ENCODE results near the gene XRCC5.

The XRCC5 gene

GRCh38 chr2:216098421-216099334 lies 10.5 kb upstream of the XRCC5 start:
- no peaks in the 10 kb centered on the region for H3K4me1 ChIP-seq (ENCODE audit: insufficient read depth, low read length)
- H3K4me3 ChIP-seq (ENCODE audit: low read length): no peak overlapping the region
- peaks cover 6% of the 10 kb centered on the region for H3K9me3 ChIP-seq (ENCODE audit: low read length)
- H2AFZ ChIP-seq (ENCODE audit: low read depth, low read length): no peak overlapping the region
- H3K36me3 ChIP-seq (ENCODE audit: insufficient read depth, low read length): peaks cover 59% of the 10 kb centered on the region
- no peaks in the 10 kb centered on the region for H3K27me3 ChIP-seq (ENCODE audit: insufficient read depth, low read length)

GRCh38 chr2:216101109-216101508 lies 8.0 kb upstream of the XRCC5 start:
- Histone ChIP-seq H3K27me3 (ENCODE audit: insufficient read depth, low read length) (no peaks in the 10 kb centered on the region), H2AFZ (ENCODE audit: low read depth, low read length) (no peak overlapping the region), H3K36me3 (ENCODE audit: insufficient read depth, low read length) (peaks cover 53% of the 10 kb centered on the region), H3K4me1 (ENCODE audit: insufficient read depth, low read length) (peaks cover 17% of the 10 kb centered on the region), H3K9me3 (ENCODE audit: low read length) (peaks cover 6% of the 10 kb centered on the region), H3K4me3 (ENCODE audit: low read length) (no peak overlapping the region)

- H3K9me3 ChIP-seq (ENCODE audit: low read length): peaks cover 6% of the 10 kb centered on the region
- no peak overlapping the region for H3K4me3 ChIP-seq (ENCODE audit: low read length)
- no peak overlapping the region for H2AFZ ChIP-seq (ENCODE audit: low read depth, low read length)
- peaks cover 26% of the 10 kb centered on the region for H3K4me1 ChIP-seq (ENCODE audit: insufficient read depth, low read length)
- no peaks in the 10 kb centered on the region for H3K27me3 ChIP-seq (ENCODE audit: insufficient read depth, low read length)
- H3K36me3 ChIP-seq (ENCODE audit: insufficient read depth, low read length): peaks cover 36% of the 10 kb centered on the region
Measured at GRCh38 chr2:216103213-216103612, 5.9 kb upstream of the XRCC5 start.

GRCh38 chr2:216104691-216105090 lies 4.5 kb upstream of the XRCC5 start:
- no peaks in the 10 kb centered on the region for H3K27me3 ChIP-seq (ENCODE audit: insufficient read depth, low read length)
- peaks cover 22% of the 10 kb centered on the region for H3K36me3 ChIP-seq (ENCODE audit: insufficient read depth, low read length)
- peaks cover 30% of the 10 kb centered on the region for H3K4me1 ChIP-seq (ENCODE audit: insufficient read depth, low read length)
- peak overlapping the region; percentile 68 for H2AFZ ChIP-seq (ENCODE audit: low read depth, low read length)
- no peak overlapping the region for H3K4me3 ChIP-seq (ENCODE audit: low read length)
- H3K9me3 ChIP-seq (ENCODE audit: low read length): no peaks in the 10 kb centered on the region

GRCh38 chr2:216107320-216107719 lies 1.8 kb upstream of the XRCC5 start:
- Histone ChIP-seq H3K27me3 (ENCODE audit: insufficient read depth, low read length) (no peaks in the 10 kb centered on the region), H3K4me1 (ENCODE audit: insufficient read depth, low read length) (peaks cover 48% of the 10 kb centered on the region), H3K36me3 (ENCODE audit: insufficient read depth, low read length) (peaks cover 20% of the 10 kb centered on the region), H2AFZ (ENCODE audit: low read depth, low read length) (peak overlapping the region; percentile 42), H3K9me3 (ENCODE audit: low read length) (no peaks in the 10 kb centered on the region), H3K4me3 (ENCODE audit: low read length) (peak overlapping the region; percentile 75)

- no peaks in the 10 kb centered on the region for H3K9me3 ChIP-seq (ENCODE audit: low read length)
- H3K4me3 ChIP-seq (ENCODE audit: low read length): peak overlapping the region; percentile 75
- peak overlapping the region; percentile 42 for H2AFZ ChIP-seq (ENCODE audit: low read depth, low read length)
- H3K36me3 ChIP-seq (ENCODE audit: insufficient read depth, low read length): peaks cover 22% of the 10 kb centered on the region
- H3K27me3 ChIP-seq (ENCODE audit: insufficient read depth, low read length): no peaks in the 10 kb centered on the region
- H3K4me1 ChIP-seq (ENCODE audit: insufficient read depth, low read length): peaks cover 48% of the 10 kb centered on the region
Measured at GRCh38 chr2:216107760-216108159, 1.4 kb upstream of the XRCC5 start.

- Histone ChIP-seq H3K9me3 (ENCODE audit: low read length) (no peaks in the 10 kb centered on the region), H3K4me3 (ENCODE audit: low read length) (peak overlapping the region; percentile 75), H3K4me1 (ENCODE audit: insufficient read depth, low read length) (peaks cover 48% of the 10 kb centered on the region), H3K27me3 (ENCODE audit: insufficient read depth, low read length) (no peaks in the 10 kb centered on the region), H3K36me3 (ENCODE audit: insufficient read depth, low read length) (peaks cover 27% of the 10 kb centered on the region), H2AFZ (ENCODE audit: low read depth, low read length) (no peak overlapping the region)
Measured at GRCh38 chr2:216108310-216108966, 710 bp upstream of the XRCC5 start.

- Histone ChIP-seq H3K4me1 (ENCODE audit: insufficient read depth, low read length) (peaks cover 46% of the 10 kb centered on the region), H2AFZ (ENCODE audit: low read depth, low read length) (no peak overlapping the region), H3K27me3 (ENCODE audit: insufficient read depth, low read length) (no peaks in the 10 kb centered on the region)
Measured at GRCh38 chr2:216109962-216110614, 940 bp downstream of the XRCC5 start.

GRCh38 chr2:216110620-216111019 lies 1.5 kb downstream of the XRCC5 start:
- no peaks in the 10 kb centered on the region for H3K27me3 ChIP-seq (ENCODE audit: insufficient read depth, low read length)
- H3K4me3 ChIP-seq (ENCODE audit: low read length): peak overlapping the region; percentile 75
- peaks cover 46% of the 10 kb centered on the region for H3K4me1 ChIP-seq (ENCODE audit: insufficient read depth, low read length)
- peaks cover 43% of the 10 kb centered on the region for H3K36me3 ChIP-seq (ENCODE audit: insufficient read depth, low read length)
- H2AFZ ChIP-seq (ENCODE audit: low read depth, low read length): no peak overlapping the region
- no peaks in the 10 kb centered on the region for H3K9me3 ChIP-seq (ENCODE audit: low read length)

More at GRCh38 chr2:216109962-216110614, 940 bp downstream of the XRCC5 start:
- H3K36me3 ChIP-seq (ENCODE audit: insufficient read depth, low read length): peaks cover 38% of the 10 kb centered on the region
- H3K4me3 ChIP-seq (ENCODE audit: low read length): peak overlapping the region; percentile 75
- H3K9me3 ChIP-seq (ENCODE audit: low read length): no peaks in the 10 kb centered on the region

GRCh38 chr2:216111122-216111521 lies 2.0 kb downstream of the XRCC5 start:
- Histone ChIP-seq H3K9me3 (ENCODE audit: low read length) (no peaks in the 10 kb centered on the region), H3K36me3 (ENCODE audit: insufficient read depth, low read length) (peaks cover 48% of the 10 kb centered on the region), H3K27me3 (ENCODE audit: insufficient read depth, low read length) (no peaks in the 10 kb centered on the region), H3K4me1 (ENCODE audit: insufficient read depth, low read length) (peaks cover 48% of the 10 kb centered on the region), H2AFZ (ENCODE audit: low read depth, low read length) (no peak overlapping the region), H3K4me3 (ENCODE audit: low read length) (peak overlapping the region; percentile 75)

- Histone ChIP-seq H3K36me3 (ENCODE audit: insufficient read depth, low read length) (peaks cover 66% of the 10 kb centered on the region), H3K4me1 (ENCODE audit: insufficient read depth, low read length) (peaks cover 48% of the 10 kb centered on the region), H3K27me3 (ENCODE audit: insufficient read depth, low read length) (no peaks in the 10 kb centered on the region), H2AFZ (ENCODE audit: low read depth, low read length) (no peak overlapping the region), H3K4me3 (ENCODE audit: low read length) (no peak overlapping the region), H3K9me3 (ENCODE audit: low read length) (no peaks in the 10 kb centered on the region)
Measured at GRCh38 chr2:216112926-216113325, 3.8 kb downstream of the XRCC5 start.

- Histone ChIP-seq H3K27me3 (ENCODE audit: insufficient read depth, low read length) (no peaks in the 10 kb centered on the region), H3K36me3 (ENCODE audit: insufficient read depth, low read length) (peaks cover 72% of the 10 kb centered on the region), H2AFZ (ENCODE audit: low read depth, low read length) (no peak overlapping the region), H3K9me3 (ENCODE audit: low read length) (no peaks in the 10 kb centered on the region), H3K4me1 (ENCODE audit: insufficient read depth, low read length) (peaks cover 47% of the 10 kb centered on the region), H3K4me3 (ENCODE audit: low read length) (no peak overlapping the region)
Measured at GRCh38 chr2:216113572-216113971, 4.4 kb downstream of the XRCC5 start.

- Histone ChIP-seq H3K36me3 (ENCODE audit: insufficient read depth, low read length) (peaks cover 80% of the 10 kb centered on the region), H3K27me3 (ENCODE audit: insufficient read depth, low read length) (no peaks in the 10 kb centered on the region), H2AFZ (ENCODE audit: low read depth, low read length) (no peak overlapping the region), H3K4me1 (ENCODE audit: insufficient read depth, low read length) (peaks cover 54% of the 10 kb centered on the region), H3K9me3 (ENCODE audit: low read length) (no peaks in the 10 kb centered on the region), H3K4me3 (ENCODE audit: low read length) (no peak overlapping the region)
Measured at GRCh38 chr2:216114382-216114713, 5.2 kb downstream of the XRCC5 start.
